ENCODE data around the gene SCARB1. TPM values are rescaled to one million over a fixed set of nuclear protein-coding genes. Genes with fewer than 3 reads are reported as not detected.
A peak's percentile ranks its signal among the peaks of the same experiment; 100 is the strongest.

SCARB1 gene
- total RNA-seq, 1 experiment from 2014 or later = 31.3 TPM

DNA sequence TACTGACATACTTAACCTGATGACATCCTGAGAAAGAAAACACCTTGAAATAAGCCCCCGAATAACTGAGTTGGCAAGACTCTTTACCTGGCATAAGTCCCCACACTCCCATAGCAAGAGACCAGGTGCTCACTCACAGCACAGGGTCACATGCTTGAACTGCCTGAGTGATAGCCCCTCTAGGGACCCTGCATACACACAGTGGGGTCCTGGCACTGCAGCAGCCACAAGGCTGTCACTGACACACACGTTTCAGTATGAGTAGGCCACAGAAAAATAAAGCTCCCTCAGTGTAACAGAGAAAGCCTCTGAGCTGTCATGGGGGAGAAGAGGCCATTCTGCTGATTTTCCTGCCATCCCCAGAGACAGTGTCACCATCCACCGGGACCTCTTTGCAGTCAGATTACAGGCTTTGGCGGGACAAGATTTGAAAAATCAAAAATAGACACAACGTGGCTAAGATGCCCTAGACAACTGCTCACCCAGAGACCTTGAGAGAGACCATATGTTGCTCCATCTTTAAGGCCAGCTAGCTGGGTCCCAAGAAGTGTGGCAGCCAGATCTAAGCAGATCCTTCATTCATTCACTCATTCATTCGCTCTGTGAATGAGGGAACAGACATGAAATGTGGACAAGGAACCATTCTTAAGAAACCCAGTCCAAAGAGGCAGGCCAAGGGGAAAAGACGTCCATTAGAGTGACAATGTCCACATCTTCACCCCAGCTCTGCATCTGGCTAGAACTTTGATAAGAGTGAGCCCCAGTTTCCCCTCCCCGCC, 1.6 kb downstream of the SCARB1 start:
- TF ChIP-seq CTCF (conservative IDR thresholded peaks at IDR 0.05) = no peak
- Histone ChIP-seq H3K27me3 (ENCODE audit: insufficient read depth, low read length) (no peaks in the 10 kb centered on the region; the same call in 1 of the 2 replicates), H3K79me2 (ENCODE audit: insufficient read depth, low read length) (peaks cover 5% of the 10 kb centered on the region), H2AFZ (ENCODE audit: low read length) (no peak overlapping the region), H4K5ac (ENCODE audit: insufficient read length, low read depth, low read length) (no peak overlapping the region), H2BK20ac (ENCODE audit: low read depth, low read length, poor library complexity, severe bottlenecking) (no peak overlapping the region), H2BK120ac (ENCODE audit: low read depth, low read length, poor library complexity, severe bottlenecking) (no peak overlapping the region), H3K27ac (ENCODE audit: insufficient read length, low read depth, low read length) (no peak overlapping the region), H3K79me1 (ENCODE audit: insufficient read depth, low read depth, low read length, poor library complexity, severe bottlenecking) (no peaks in the 10 kb centered on the region), H2BK12ac (ENCODE audit: insufficient read length, low read depth, low read length) (no peak overlapping the region), H3K23ac (ENCODE audit: insufficient read length, low read depth, low read length) (no peak overlapping the region), H3K4ac (ENCODE audit: low read depth, low read length) (no peak overlapping the region), H3K23me2 (ENCODE audit: insufficient read length, low read depth, low read length, poor library complexity, severe bottlenecking) (peaks cover 9% of the 10 kb centered on the region), H3K9ac (ENCODE audit: extremely low read depth, insufficient read length, low read length) (no peak overlapping the region), H3K4me1 (ENCODE audit: insufficient read depth, low read length) (no peaks in the 10 kb centered on the region; the same call in 1 of the 2 replicates), H3K4me2 (ENCODE audit: insufficient read depth, insufficient read length, low read length) (peak overlapping the region; percentile 80), H4K20me1 (ENCODE audit: control insufficient read depth, insufficient read depth, insufficient read length) (no peaks in the 10 kb centered on the region), H2BK15ac (ENCODE audit: low read depth, low read length) (no peak overlapping the region), H3K9me3 (ENCODE audit: control insufficient read depth, low read depth, low read length) (no peaks in the 10 kb centered on the region), H4K91ac (ENCODE audit: insufficient read length, low read depth, low read length) (no peak overlapping the region), H2BK5ac (ENCODE audit: insufficient read length, low read length) (no peak overlapping the region), H2AK5ac (ENCODE audit: insufficient read length, low read length) (no peak overlapping the region), H3K14ac (ENCODE audit: insufficient read depth, low read length) (no peak overlapping the region), H4K8ac (replicated peaks; ENCODE audit: insufficient read length, low read depth, low read length) (no peak overlapping the region), H3K18ac (ENCODE audit: insufficient read length, low read depth, low read length) (no peak overlapping the region), H3K56ac (ENCODE audit: insufficient read length, low read depth, low read length) (no peak overlapping the region), H3T11ph (ENCODE audit: low read length) (no peak overlapping the region)
- WGBS (ENCODE audit: extremely low coverage, insufficient read length, low lambda C conversion rate) = no CpG with 5 or more reads among the region's 8 CpGs
- H3K27ac Mint-ChIP-seq = no peak overlapping the region
- peaks cover 6 to 10% (median 9%) of the 10 kb centered on the region in 3 experiments; a peak in 6 of 7 replicates for H3K36me3 Mint-ChIP-seq (ENCODE audit: insufficient read depth in 1 of 3, low read depth in 3 of 3)
- DNase-seq = no peak
- peak overlapping the region; percentile 76 to 90 for H3K4me3 Mint-ChIP-seq
- peaks cover 23 to 28% of the 10 kb centered on the region in 2 experiments for H3K4me1 Mint-ChIP-seq
- H3K27me3 Mint-ChIP-seq (ENCODE audit: low read depth) = peaks cover 29% of the 10 kb centered on the region
- no peaks in the 10 kb centered on the region for H3K9me3 Mint-ChIP-seq
